ENCODE measurements around the gene PMP22. TPM values are rescaled to one million over a fixed set of nuclear protein-coding genes. Genes with fewer than 3 reads are reported as not detected.
A peak's percentile ranks its signal among the peaks of the same experiment; 100 is the strongest.

The PMP22 gene
- total RNA-seq, 4 donors from 2014 or later, result 104 to 246 (median 155) TPM

DNA sequence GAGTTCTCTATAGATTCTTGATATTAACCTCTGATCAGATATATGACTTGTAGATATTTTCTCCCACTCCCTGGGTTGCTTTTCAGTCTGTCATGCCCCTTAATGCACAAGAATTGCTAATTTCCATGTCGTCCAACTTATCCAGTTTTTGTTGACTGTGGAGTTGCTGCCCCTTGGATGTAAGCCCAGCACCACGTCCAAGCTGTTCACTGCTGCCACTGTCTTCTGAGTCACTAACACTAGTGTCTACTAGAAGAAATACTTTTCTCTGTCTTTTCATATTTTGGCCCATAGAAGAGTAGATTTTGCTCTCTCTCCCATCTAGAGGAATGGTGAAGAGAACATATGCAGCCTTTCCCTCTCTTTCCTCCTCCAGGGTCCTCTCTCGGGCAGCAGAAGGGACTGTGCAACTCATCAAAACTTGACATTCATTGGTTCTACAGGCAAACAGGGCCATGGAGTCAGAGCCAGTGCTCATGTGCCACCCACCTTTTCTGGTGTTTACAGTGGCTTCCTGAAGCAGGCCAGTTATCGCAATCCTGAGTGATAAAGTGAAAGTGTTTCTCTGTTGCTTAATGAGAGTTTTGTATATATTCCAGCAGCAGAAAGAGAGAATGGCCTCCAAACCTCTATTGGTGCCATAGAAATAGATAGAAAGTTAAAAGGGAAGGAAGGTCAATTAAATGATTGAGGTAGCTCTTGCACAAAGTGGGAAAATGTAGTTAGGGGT lies 22.6 kb upstream of the PMP22 start:
- Histone ChIP-seq H3K4me3 (no peak overlapping the region), H3K4me1 (no peaks in the 10 kb centered on the region), H3K9me3 (no peaks in the 10 kb centered on the region), H3K27ac (peak overlapping the region in 1 of 2 donors; percentile 37), H3K36me3 (no peaks in the 10 kb centered on the region), H3K27me3 (no peaks in the 10 kb centered on the region)
- intact Hi-C loops (cut with DNase I; ENCODE audit: low total_unique reads), result no loop called here
- TF ChIP-seq, protein P1, sequence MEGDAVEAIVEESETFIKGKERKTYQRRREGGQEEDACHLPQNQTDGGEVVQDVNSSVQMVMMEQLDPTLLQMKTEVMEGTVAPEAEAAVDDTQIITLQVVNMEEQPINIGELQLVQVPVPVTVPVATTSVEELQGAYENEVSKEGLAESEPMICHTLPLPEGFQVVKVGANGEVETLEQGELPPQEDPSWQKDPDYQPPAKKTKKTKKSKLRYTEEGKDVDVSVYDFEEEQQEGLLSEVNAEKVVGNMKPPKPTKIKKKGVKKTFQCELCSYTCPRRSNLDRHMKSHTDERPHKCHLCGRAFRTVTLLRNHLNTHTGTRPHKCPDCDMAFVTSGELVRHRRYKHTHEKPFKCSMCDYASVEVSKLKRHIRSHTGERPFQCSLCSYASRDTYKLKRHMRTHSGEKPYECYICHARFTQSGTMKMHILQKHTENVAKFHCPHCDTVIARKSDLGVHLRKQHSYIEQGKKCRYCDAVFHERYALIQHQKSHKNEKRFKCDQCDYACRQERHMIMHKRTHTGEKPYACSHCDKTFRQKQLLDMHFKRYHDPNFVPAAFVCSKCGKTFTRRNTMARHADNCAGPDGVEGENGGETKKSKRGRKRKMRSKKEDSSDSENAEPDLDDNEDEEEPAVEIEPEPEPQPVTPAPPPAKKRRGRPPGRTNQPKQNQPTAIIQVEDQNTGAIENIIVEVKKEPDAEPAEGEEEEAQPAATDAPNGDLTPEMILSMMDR (IDR thresholded peaks at IDR 0.05), result no peak
- TF ChIP-seq POLR2A (IDR thresholded peaks at IDR 0.05), result no peak
- no peak for DNase-seq

DNA sequence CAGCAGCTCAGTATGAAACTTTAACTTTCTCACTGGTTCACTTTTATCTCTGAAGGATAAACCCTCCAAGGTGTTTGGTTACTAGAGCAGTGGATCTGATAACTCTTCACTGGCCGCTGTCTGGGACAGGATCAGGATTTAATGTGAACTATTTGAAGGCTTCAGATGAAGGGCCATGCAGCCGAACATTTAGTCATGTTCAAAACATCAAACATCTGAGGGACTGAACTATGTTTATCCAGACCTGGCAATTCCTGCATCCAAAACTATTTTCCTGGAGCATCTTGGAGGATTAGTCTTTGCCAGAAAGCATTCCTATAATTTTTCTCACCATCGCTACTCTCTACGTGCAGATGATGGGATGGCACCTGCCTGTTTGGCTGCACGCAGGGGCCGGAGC lies 20.3 kb upstream of the PMP22 start:
- no peaks in the 10 kb centered on the region for H3K4me1 ChIP-seq
- H3K36me3 ChIP-seq, result no peaks in the 10 kb centered on the region
- intact Hi-C loops (cut with DNase I; ENCODE audit: low total_unique reads), result no loop called here
- H3K27ac ChIP-seq, result no peak overlapping the region
- no peak overlapping the region for H3K4me3 ChIP-seq
- no peak for TF ChIP-seq POLR2A (IDR thresholded peaks at IDR 0.05)
- TF ChIP-seq, protein P1 (IDR thresholded peaks at IDR 0.05), result no peak
- H3K27me3 ChIP-seq, result no peaks in the 10 kb centered on the region
- DNase-seq, result no peak
- no peaks in the 10 kb centered on the region for H3K9me3 ChIP-seq

DNA sequence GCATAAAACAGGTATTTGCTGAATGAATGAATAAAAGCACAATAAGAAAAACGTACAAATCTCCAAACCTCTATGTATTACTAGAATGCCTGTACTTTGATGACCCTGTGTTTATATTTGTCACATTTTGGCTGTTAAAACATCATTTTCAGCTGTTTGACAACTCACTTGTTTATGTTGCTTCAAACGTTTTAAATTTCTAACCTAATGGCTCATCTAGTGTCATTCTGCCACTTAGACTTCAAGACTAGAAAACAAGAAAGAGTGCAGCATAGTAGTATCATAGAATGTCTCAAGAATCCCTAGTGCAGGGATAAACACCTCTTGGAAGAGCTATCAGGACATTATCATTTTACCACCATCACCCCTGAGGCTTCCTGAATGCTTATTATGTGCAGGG lies 19.4 kb upstream of the PMP22 start:
- Histone ChIP-seq H3K4me3 (no peak overlapping the region), H3K36me3 (no peaks in the 10 kb centered on the region), H3K4me1 (no peaks in the 10 kb centered on the region), H3K27ac (no peak overlapping the region), H3K9me3 (no peaks in the 10 kb centered on the region), H3K27me3 (no peaks in the 10 kb centered on the region)
- DNase-seq, result no peak
- TF ChIP-seq, protein P1 (IDR thresholded peaks at IDR 0.05), result no peak
- TF ChIP-seq POLR2A (IDR thresholded peaks at IDR 0.05), result no peak
- intact Hi-C loops (cut with DNase I; ENCODE audit: low total_unique reads), result no loop called here

GRCh38 chr17:15284107-15284506 lies 19.0 kb upstream of the PMP22 start:
- TF ChIP-seq POLR2A (IDR thresholded peaks at IDR 0.05), result no peak
- TF ChIP-seq, protein P1 (IDR thresholded peaks at IDR 0.05), result no peak
- Histone ChIP-seq H3K27me3 (no peaks in the 10 kb centered on the region), H3K4me3 (no peak overlapping the region), H3K9me3 (no peaks in the 10 kb centered on the region), H3K27ac (no peak overlapping the region), H3K4me1 (no peaks in the 10 kb centered on the region), H3K36me3 (no peaks in the 10 kb centered on the region)
- no peak for DNase-seq
- intact Hi-C loops (cut with DNase I; ENCODE audit: low total_unique reads), result no loop called here

- intact Hi-C loops (cut with DNase I; ENCODE audit: low total_unique reads), result no loop called here
- Histone ChIP-seq H3K27ac (no peak overlapping the region), H3K27me3 (no peaks in the 10 kb centered on the region), H3K4me3 (no peak overlapping the region), H3K9me3 (no peaks in the 10 kb centered on the region), H3K4me1 (no peaks in the 10 kb centered on the region), H3K36me3 (no peaks in the 10 kb centered on the region)
- no peak for DNase-seq
- no peak for TF ChIP-seq POLR2A (IDR thresholded peaks at IDR 0.05)
- TF ChIP-seq, protein P1 (IDR thresholded peaks at IDR 0.05), result no peak
Observed at GRCh38 chr17:15281909-15282308, 16.8 kb upstream of the PMP22 start.

All from uterus (tissue), 4 donors.